GM12878 (cell line): ENCODE data around the gene CEP97. TPM values are rescaled to one million over a fixed set of nuclear protein-coding genes. Genes with fewer than 3 reads are reported as not detected.
A peak's percentile ranks its signal among the peaks of the same experiment; 100 is the strongest.

ENCODE experiments used
- ATAC-seq: fragments of 200-7000 bp; cut with Tn5 transposase; 3 replicates; pipeline ENCODE4 v1.9.1; 2020; ENCODE audit warnings: mild to moderate bottlenecking, moderate library complexity
- BruUV-seq: library from RNA; stranded (reverse); fragments of 400-500 nt; replicated peaks from 2 replicates; lab custom pipeline; 2021; lab: Mats Ljungman, UMichigan
- CTCF ChIA-PET: fragments of 300-600 bp; sonication (Branson Sonifier 250); formaldehyde crosslinking; extraction: SDS; loops from one replicate; lab custom pipeline; 2021; ENCODE audit warnings: inconsistent platforms; lab: Yijun Ruan, JAX
- POLR2A ChIA-PET: fragments of 350-600 bp; formaldehyde crosslinking; extraction: SDS; loops from one replicate; lab custom pipeline; 2021; ENCODE audit warnings: inconsistent platforms; lab: Charles Lee
- RAD21 ChIA-PET: fragments of 300-600 bp; sonication (Branson Sonifier 250); formaldehyde crosslinking; loops from one replicate; lab custom pipeline; 2023; ENCODE audit warnings: antibody characterized with exemption; ENCODE audit not compliant: unreplicated experiment; lab: Charles Lee
- SMC1A ChIA-PET: fragments of 300-600 bp; sonication (Branson Sonifier 250); formaldehyde crosslinking; loops from one replicate; lab custom pipeline; 2023; ENCODE audit not compliant: unreplicated experiment, uncharacterized antibody; lab: Charles Lee
- DNase-seq: peaks from one replicate; pipeline ENCODE4 v3.0.0-alpha.2; 2011; ENCODE audit warnings: low read depth, low spot score
- FAIRE-seq: peaks from 3 replicates; lab custom pipeline; 2011; peaks lifted over from hg19 to GRCh38; lab: Jason Lieb, UNC
- H2AFZ ChIP-seq: 2 replicates; pipeline ENCODE4 v1.6.0; 2011; ENCODE audit warnings: low read depth, low read length, control low read depth; ENCODE audit not compliant: control insufficient read depth
- H3K27ac ChIP-seq: 2 replicates; pipeline ENCODE4 v1.5.1; 2011; ENCODE audit warnings: control low read depth; ENCODE audit not compliant: control insufficient read depth, insufficient read depth
- H3K27me3 ChIP-seq, 2 experiments: replicated peaks in 1 of 2; 2 replicates each; pipeline versions ENCODE4 v1.6.0 to v1.6.1; 2011; ENCODE audit warnings: low read length in 1 of 2; ENCODE audit not compliant: control insufficient read depth in 2 of 2, insufficient read depth in 2 of 2
- H3K36me3 ChIP-seq, 2 experiments: 2 replicates each; pipeline ENCODE4 v1.5.1; 2011; ENCODE audit warnings: low read length in 1 of 2; ENCODE audit not compliant: control insufficient read depth in 2 of 2, insufficient read depth in 2 of 2
- H3K4me1 ChIP-seq: 2 replicates; pipeline ENCODE4 v1.6.1; 2011; ENCODE audit warnings: mild to moderate bottlenecking, low read length, moderate library complexity, mixed read lengths; ENCODE audit not compliant: control insufficient read depth, insufficient read depth
- H3K4me2 ChIP-seq: 2 replicates; pipeline ENCODE4 v1.6.0; 2011; ENCODE audit warnings: control low read depth; ENCODE audit not compliant: control insufficient read depth, insufficient read depth
- H3K4me3 ChIP-seq: fragments of 200-600 bp; sonication (generic); 2 replicates; pipeline ENCODE4 v1.5.1; 2016
- H3K79me2 ChIP-seq: 2 replicates; pipeline ENCODE4 v1.6.0; 2011; ENCODE audit warnings: low read length; ENCODE audit not compliant: control insufficient read depth, insufficient read depth
- H3K9ac ChIP-seq: 2 replicates; pipeline ENCODE4 v1.8.0; 2011; ENCODE audit warnings: low read length, control low read depth, mixed read lengths; ENCODE audit not compliant: control insufficient read depth, insufficient read depth
- H3K9me3 ChIP-seq: replicated peaks from 3 replicates; pipeline ENCODE4 v1.5.1; 2011; ENCODE audit warnings: mild to moderate bottlenecking, low read length; ENCODE audit not compliant: control insufficient read depth, insufficient read depth
- H4K20me1 ChIP-seq: 2 replicates; pipeline ENCODE4 v1.6.0; 2011; ENCODE audit not compliant: control insufficient read depth, insufficient read depth
- BCL3 ChIP-seq: IDR thresholded peaks from 2 replicates; pipeline ENCODE4 v1.6.1; 2011; ENCODE audit warnings: borderline replicate concordance, low read depth, mild to moderate bottlenecking, moderate library complexity, low read length; ENCODE audit not compliant: insufficient read depth, poor library complexity, severe bottlenecking
- BRCA1 ChIP-seq: IDR thresholded peaks from 2 replicates; pipeline ENCODE4 v1.6.1; 2011; ENCODE audit warnings: low read depth, low read length, improper control_type of control experiment
- EED ChIP-seq: sonication (generic); IDR thresholded peaks from 2 replicates; pipeline ENCODE4 v1.6.1; 2016; ENCODE audit warnings: antibody characterized with exemption, low read depth
- KLF5 ChIP-seq: fragments of 450-650 bp; IDR thresholded peaks from 2 replicates; pipeline ENCODE4 v1.6.1; 2014; ENCODE audit warnings: mild to moderate bottlenecking; ENCODE audit not compliant: partially characterized antibody
- MTA2 ChIP-seq: fragments of 450-650 bp; IDR thresholded peaks from 2 replicates; pipeline ENCODE4 v1.6.1; 2016; ENCODE audit warnings: low read depth, mild to moderate bottlenecking, moderate library complexity
- NFIC ChIP-seq: IDR thresholded peaks from 2 replicates; pipeline ENCODE4 v1.6.1; 2012; ENCODE audit warnings: low read depth, mild to moderate bottlenecking, inconsistent platforms, low read length, moderate library complexity
- NR2C1 ChIP-seq: fragments of 450-650 bp; IDR thresholded peaks from 2 replicates; pipeline ENCODE4 v1.6.1; 2017; ENCODE audit warnings: antibody characterized with exemption, mild to moderate bottlenecking, moderate library complexity
- PRDM15 ChIP-seq: fragments of 450-650 bp; formaldehyde crosslinking; IDR thresholded peaks from 2 replicates; pipeline ENCODE4 v1.4.0; 2020; ENCODE audit warnings: mild to moderate bottlenecking, moderate library complexity
- RB1 ChIP-seq: fragments of 450-650 bp; formaldehyde crosslinking; IDR thresholded peaks from 2 replicates; pipeline ENCODE4 v1.6.1; 2017; ENCODE audit warnings: mild to moderate bottlenecking, borderline replicate concordance
- RELA ChIP-seq: fragments of 450-650 bp; IDR thresholded peaks from 2 replicates; pipeline ENCODE4 v1.8.0; 2014; ENCODE audit warnings: borderline replicate concordance; ENCODE audit not compliant: partially characterized antibody
- ZBTB33 ChIP-seq: fragments of 450-650 bp; IDR thresholded peaks from 2 replicates; pipeline ENCODE4 v1.6.1; 2017; ENCODE audit warnings: mild to moderate bottlenecking
- WGBS: methylation state at CpG from one replicate; pipeline ENCODE4 v1.1.6; 2016; ENCODE audit warnings: low lambda C conversion rate; ENCODE audit not compliant: insufficient replicate concordance, insufficient coverage; ENCODE audit errors: missing lambda C conversion rate; 5-methylcytosine and 5-hydroxymethylcytosine counted together
- in situ Hi-C: fragments of 300-500 bp; cut with MboI; formaldehyde crosslinking; loops from 9 replicates; pipeline ENCODE4 v1.14.3; 2018; ENCODE audit warnings: mixed read lengths
- intact Hi-C: fragments of 100-400 bp; cut with micrococcal nuclease; formaldehyde crosslinking; loops from one replicate; pipeline ENCODE4 v1.14.2; 2022; ENCODE audit not compliant: unreplicated experiment
- polyA plus RNA-seq, 11 experiments: library from polyadenylated mRNA; depleted of rRNA in 4 of 11; unstranded in 6 of 11; stranded (reverse) in 5 of 11; fragments of >200 nt; fragmentation: Nextera tagmentation in 4 of 11; fragmentation: Illumina TruSeq in 1 of 11; extraction: Ambion mirVana in 4 of 11; extraction: Trizol in 1 of 11; gene quantifications; 1 replicate in 1 of 11; 2 replicates in 10 of 11; pipeline versions ENCODE4 v1.2.1 to v1.2.3, GENCODE V29; 2011 to 2016; ENCODE audit warnings: inconsistent platforms in 2 of 11, missing spikeins in 2 of 11, low read depth in 1 of 11
- total RNA-seq, 4 experiments: library from RNA; depleted of rRNA in 3 of 4; stranded (reverse); fragments of >200 nt in 3 of 4; fragmentation: Illumina TruSeq in 1 of 4; extraction: Trizol in 1 of 4; gene quantifications; 2 replicates each; pipeline versions ENCODE4 v1.2.1 to v1.2.3, GENCODE V29; 2013 to 2021
- TF ChIP-seq, protein P1 (sequence below): IDR thresholded peaks from 2 replicates; pipeline ENCODE4 v1.6.1; 2011; ENCODE audit warnings: borderline replicate concordance, low read depth, mild to moderate bottlenecking, moderate library complexity, mixed read lengths, low read length; ENCODE audit not compliant: insufficient read depth; ENCODE audit errors: extremely low read length

The CEP97 gene
- total and polyA plus RNA-seq, 10 of the 15 experiments (the other 5 are each of a cell fraction or from before 2014, with no cell fraction given): 1.9 to 13.7 (median 5.8) TPM

DNA sequence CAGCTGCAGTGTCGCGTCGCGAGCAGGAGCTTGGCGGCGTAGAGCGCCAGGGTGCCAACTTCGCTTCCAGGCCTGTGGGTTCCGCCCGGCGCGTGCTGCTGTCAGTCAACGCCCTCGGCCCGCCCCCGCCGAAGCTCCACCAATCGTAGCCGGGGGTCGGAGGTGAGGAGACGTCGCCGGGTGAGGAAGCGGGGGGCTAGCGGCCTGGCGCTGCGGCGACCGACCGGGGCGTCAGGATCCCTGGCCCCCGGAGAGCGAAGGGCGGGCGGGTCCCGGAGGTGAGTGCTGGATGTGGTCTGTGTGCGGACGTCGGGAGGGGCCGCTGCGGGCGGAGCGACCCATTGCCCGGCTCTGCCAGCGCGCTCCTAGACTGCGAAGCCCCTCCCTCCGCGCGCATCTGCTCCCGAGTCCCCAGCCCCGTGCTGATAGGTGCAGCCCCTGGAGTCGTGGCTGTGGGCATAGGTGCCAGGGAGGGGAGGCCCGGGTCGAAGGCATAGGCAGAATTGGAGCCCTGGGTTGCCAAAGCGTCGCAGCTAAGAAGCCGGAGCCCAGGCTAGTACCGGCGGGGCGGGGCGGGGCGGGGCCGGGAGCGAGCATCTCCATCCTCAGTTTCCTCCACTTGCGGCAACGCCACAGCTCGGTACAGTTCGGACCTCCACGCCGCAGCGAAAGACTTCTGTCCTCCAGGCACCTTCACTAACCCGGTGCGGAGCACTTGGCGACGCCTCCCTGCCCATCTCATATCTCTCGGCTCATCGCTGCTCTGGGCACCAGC, 54.8 kb downstream of the CEP97 start, which contains the start of gene NXPE3:
NXPE3 (plus strand) TSS at position 165 of the 775 bp plus-strand sequence. CDS start 6,386 bp downstream, outside the sequence.
- RAD21 ChIA-PET: interaction anchor here (0.6 to 1.1 kb wide), 4 partner anchors 13 to 54 kb away, joined by 3 to 5 read pairs (median 4); partner anchors contain the start of gene CEP97
- Histone ChIP-seq H3K79me2 (peaks cover 2% of the 10 kb centered on the region), H2AFZ (peak within 1 kb of the TSS; percentile 96), H3K4me2 (peak within 1 kb of the TSS; percentile 83), H3K4me1 (peaks cover 10% of the 10 kb centered on the region), H3K27ac (peak within 1 kb of the TSS; percentile 45), H3K27me3 (no peaks in the 10 kb centered on the region), H3K36me3 (no peaks in the 10 kb centered on the region; a peak in 1 of 4 replicates), H4K20me1 (no peaks in the 10 kb centered on the region), H3K9me3 (no peaks in the 10 kb centered on the region; the same call in 2 of the 3 replicates), H3K9ac (peak within 1 kb of the TSS; percentile 45), H3K4me3 (peak within 1 kb of the TSS; percentile 89)
- POLR2A ChIA-PET: interaction anchor here (0.6 to 1.2 kb wide), 5 partner anchors 10 to 58 kb away, joined by 3 to 4 read pairs (median 3); partner anchors contain the start of gene CEP97
- in situ Hi-C loops (no loop called here), intact Hi-C loops (loop anchor here (5.0 kb wide), 1 partner anchor 77 kb away; no protein-coding TSS in a partner anchor)
- ATAC-seq (peak; percentile 96), DNase-seq (peak; percentile 51), FAIRE-seq (no peak)
- BruUV-seq: no TSS peak
- WGBS: under 1% methylated on average over 64 of the region's 78 CpGs
- CTCF ChIA-PET: interaction anchor here (0.7 to 1.4 kb wide), 8 partner anchors 10 to 450 kb away, joined by 3 to 8 read pairs (median 4); no protein-coding TSS in a partner anchor
- SMC1A ChIA-PET: interaction anchor here (0.7 to 1.6 kb wide), 8 partner anchors 10 to 450 kb away, joined by 3 to 5 read pairs (median 3); partner anchors contain the start of gene CEP97
- TF ChIP-seq BRCA1 (no peak), KLF5 (no peak), PRDM15 (CRISPR knock-in tag) (no peak), MTA2 (no peak), ZBTB33 (no peak), RB1 (no peak), RELA (peak; percentile 26), NR2C1 (peak; percentile 92), NFIC (no peak), EED (no peak), BCL3 (no peak)
- TF ChIP-seq, protein P1, sequence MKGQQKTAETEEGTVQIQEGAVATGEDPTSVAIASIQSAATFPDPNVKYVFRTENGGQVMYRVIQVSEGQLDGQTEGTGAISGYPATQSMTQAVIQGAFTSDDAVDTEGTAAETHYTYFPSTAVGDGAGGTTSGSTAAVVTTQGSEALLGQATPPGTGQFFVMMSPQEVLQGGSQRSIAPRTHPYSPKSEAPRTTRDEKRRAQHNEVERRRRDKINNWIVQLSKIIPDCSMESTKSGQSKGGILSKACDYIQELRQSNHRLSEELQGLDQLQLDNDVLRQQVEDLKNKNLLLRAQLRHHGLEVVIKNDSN: no peak
